ENCODE results near the gene OSBPL1A.

OSBPL1A gene

GRCh38 chr18:24322584-24323136, 75.0 kb downstream of the OSBPL1A start:
- no peak for DNase-seq

GRCh38 chr18:24321071-24321470, 76.6 kb downstream of the OSBPL1A start:
- no peak for DNase-seq

GRCh38 chr18:24319757-24320156, 77.9 kb downstream of the OSBPL1A start:
- no peak for DNase-seq

DNA sequence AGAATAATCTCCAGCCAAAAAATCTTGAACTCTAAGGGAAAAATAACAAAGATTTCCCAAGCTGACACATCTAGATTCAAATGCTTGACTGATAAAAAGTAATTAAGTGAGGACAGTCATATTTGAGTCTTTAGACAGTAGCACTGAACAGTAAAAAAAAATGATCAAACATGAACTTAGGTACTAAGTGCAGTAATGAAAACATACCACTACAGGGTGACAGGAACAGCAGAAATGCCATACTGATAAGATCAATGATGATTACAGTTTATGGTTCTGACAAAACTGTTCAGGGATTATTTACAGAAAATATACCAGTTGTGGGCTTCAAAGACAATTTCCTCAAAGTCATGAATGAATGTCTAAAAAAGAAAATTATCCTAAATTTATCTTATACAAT, 80.3 kb downstream of the OSBPL1A start:
- no peak for DNase-seq

DNA sequence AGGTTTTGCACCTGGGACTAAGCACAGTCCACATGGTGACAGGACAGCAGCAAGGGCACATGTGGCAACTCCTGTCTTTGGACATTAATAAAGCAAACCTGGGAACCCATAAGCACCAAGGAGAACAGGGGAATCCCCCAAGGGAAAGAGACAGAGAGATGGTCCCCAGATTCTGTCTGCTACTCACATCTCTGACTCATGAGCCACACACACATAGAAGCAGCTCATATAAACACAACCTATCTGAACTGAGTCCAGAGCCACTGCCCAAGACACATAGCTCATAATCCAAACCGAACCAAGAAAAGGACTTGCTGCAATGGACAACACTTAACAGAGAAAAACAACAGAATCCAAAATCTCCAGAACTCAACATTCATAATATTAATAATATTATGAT, 82.5 kb downstream of the OSBPL1A start:
- no peak for DNase-seq

DNA sequence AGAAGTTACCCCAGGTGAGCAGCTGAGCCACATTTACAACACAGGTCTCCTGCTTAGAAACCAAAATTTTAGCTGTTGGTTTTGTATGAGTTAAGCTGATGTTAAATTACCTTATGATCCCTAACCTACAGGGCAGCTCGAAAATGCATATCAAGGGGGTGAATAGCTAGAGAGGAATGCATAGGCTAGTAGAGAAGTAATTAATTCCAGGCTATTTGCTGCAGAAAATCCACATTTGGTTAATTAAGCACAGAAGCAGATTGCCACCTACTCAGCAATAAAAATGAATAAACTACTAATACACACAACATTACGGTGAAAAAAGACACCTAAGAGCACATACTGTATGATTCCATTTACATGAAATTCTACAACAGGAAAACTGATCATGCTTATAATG, 91.4 kb downstream of the OSBPL1A start:
- DNase-seq: no peak

DNA sequence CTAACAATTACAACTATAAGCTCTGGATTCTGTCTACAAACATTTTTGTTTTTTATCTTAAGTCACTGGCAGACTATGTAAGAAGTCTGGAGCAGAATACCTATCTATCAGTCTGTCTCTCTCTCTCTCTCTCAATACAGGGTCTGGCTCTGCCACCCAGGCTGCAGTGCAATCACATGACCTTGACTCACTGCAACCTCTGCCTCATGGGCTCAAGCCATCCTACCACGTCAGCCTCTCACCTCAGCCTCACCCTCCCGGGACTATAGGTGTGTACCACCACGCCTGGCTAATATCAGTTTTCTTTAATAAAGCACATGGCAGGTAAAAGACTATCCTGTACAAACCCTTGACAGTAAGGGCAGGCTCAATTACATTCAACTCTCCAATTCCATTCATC, 96.9 kb downstream of the OSBPL1A start:
- DNase-seq: no peak

DNA sequence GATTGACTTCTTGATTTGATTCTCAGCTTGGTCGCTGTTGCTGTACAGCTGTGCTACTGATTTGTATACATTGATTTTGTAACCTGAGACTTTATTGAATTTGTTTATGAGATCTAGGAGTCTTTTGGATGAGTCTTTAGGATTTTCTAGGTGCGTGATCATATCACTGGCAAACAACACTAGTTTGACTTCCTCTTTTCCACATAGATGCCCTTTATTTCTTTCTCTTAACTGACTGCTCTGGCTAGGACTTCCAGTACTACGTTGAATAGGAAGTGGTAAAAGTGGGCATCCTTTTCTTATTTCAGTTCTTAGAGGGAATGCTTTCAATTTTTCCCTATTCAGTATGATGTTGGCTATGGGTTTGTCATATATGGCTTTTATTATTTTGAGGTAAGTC, 101.3 kb downstream of the OSBPL1A start:
- no peak for DNase-seq

- DNase-seq: no peak
These were observed 104.4 kb downstream of the OSBPL1A start for GRCh38 chr18:24293254-24293653.

DNA sequence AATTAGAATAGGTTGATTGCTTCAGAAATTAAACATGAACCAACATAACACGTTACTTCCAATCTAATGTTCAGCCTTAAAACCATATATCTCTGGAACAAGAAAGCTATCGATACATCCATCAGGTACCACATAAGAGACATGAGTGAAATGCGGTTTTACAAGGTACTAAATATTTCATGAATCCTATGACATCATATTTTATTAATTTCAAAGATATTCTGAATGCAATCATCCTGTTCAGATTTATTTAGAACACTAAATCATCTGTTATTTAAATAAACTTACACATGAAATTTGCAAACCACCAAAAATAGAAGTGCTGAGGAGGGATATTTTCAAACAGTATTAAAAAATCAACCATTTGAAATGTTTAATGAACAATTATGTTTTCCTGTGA, 119.0 kb downstream of the OSBPL1A start:
- DNase-seq: no peak

DNA sequence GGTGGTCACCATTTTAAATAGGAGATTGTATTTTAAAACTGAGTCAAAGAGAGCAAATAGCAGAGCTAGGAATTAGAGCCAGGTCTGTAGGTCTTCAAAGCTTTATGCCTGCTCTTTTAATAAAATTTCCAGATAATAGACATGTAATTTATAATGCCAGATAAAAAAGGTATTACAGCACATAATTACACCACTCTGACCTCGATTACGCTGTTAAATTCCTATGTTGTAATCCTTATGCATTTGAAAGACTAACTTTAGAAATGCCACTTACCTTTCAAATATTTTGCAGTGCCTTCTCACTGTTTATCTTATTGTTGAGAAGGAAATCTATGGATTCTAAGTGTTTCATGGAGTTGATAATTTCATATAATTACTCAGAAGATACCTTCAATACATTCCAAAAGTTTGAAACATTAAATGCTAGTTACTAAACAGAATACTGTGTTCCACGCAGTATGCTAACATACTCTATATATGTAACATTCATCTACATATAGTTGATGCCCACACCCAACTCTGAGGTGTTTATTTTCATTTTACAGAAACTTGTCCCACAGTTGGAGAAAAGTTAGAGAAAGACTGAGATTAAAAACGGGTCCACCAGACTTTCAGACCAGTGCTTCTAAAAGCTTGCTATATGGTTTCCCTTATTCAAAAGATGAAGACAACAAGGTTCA, 120.0 kb downstream of the OSBPL1A start:
- DNase-seq: no peak

- DNase-seq: no peak
These were observed 120.6 kb downstream of the OSBPL1A start for GRCh38 chr18:24276994-24277393.

DNA sequence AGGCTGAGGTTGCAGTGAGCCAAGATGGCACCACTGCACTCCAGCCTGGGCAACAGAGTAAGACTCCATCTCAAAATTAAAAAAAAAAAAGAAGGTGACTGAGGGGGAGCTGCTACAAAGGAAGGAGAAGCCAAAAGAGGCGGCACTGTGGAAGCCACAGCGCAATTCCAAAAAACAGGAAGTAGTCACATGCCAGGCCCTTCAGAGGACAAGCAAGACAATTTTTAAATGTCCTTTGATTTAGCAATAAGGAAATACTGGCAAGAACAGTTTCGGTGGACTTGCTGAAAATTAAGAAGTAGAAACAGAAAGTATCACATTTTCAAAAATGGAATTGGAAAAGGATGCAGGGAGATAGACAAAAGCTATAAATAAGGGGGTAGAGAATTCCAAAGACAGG, 122.8 kb downstream of the OSBPL1A start:
- DNase-seq: no peak

- DNase-seq: no peak
These were observed 124.0 kb downstream of the OSBPL1A start for GRCh38 chr18:24273596-24273995.

- no peak for DNase-seq
These were observed 125.4 kb downstream of the OSBPL1A start for GRCh38 chr18:24272229-24272525.

DNA sequence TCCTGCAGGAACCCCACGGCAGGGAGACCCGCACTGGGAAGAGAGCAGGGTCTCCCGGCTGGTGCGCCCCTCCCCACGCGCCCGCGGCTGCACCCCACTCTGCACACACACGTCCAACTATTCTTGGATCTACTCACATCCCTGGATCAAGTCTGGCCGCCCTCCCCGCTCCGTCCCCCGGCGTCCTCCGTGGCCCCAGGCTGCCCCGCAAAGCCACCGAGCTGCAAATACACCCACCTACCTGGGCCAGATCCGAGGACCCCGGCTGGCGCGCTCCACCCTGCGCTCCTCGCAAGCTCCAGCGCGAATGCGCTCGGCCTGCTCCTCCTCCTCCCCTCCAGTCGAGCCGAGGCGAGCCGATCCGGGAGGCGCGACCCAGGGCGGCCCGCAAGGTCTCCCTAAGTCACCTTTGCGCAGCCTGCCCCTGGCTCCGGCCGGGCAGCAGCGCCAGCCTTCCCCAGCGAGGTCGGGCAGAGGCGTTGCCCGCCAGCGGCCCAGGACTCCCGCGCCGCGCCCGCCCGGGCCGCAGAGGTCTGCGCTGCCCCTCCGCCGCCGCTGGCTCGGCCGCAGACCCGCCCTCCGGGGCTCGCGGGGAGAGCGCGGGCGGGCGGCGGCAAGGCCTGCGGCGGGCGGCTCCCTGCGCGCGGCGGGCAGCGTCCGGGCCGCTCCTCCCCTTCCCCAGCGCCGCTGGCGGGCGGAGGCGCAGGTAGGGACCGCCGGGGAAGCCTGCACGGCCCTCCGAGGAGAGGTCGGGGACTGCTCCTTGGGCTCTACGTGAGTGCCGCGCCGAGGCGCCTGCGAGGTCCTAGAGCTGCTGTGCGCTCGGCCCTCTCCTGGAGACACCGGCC, 126.0 kb downstream of the OSBPL1A start:
- DNase-seq: peak; percentile 27

- DNase-seq: no peak
These were observed 126.7 kb downstream of the OSBPL1A start for GRCh38 chr18:24270937-24271380.

DNA sequence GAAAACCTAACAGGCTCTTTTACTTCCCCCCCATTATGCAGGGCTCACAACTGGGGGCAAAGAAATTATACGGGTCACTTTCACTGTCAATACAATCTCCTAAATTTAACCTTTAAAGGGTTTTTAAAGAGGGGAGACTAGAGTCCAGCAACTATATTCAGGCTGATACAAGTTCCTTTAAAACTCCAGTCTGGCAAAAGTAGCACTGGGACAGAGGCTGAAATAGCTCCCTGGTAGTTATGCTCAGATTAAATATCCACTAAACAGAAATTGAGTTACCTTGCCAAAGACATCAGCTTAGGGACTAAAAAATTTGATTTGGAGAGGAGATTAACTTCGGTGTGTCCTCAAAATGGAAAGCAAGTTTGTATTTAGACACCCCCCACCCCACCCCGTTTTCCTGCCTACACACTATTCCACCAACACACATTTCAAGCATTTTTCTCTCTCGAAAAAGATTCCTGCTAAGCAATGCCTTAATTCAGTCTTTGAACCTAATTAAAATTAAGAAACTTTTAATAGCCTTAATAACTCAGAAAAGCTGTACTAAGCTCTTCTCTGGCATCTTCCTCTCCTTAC, 127.2 kb downstream of the OSBPL1A start:
- DNase-seq: no peak

DNA sequence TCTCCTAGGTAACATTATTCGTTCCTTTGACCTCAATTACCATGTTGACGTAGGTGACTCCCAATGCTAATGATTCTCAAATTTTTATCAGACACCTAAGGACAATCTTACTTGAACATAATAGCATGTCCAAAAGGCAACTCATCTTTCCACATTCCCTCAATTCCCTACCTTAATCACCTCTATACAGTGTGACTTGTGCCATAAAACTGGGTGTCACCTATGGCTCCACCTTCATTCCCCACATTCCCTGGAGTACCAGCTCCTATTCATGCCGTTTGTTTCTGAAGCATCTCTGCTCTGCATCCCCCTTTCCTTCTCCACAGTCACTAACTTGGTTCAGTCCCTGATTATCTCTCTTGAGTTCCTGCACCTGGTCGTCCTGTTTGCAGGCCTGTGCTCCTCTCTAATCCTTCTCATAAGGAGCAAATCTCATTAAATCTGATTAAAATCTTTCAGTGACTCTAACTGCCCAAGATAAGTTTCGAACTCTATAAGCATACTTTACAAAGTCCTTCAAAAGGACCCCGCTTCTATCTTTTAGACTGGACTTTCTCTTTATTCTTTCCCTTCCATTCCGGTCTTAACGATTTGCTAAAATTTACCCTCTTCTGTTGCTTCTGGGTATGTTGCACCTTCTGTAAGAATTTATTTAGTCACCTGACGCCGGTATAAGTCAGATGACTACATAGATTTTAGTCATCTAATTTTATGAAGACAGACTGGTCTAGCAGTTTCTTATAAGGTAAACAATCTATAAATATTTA, 128.7 kb downstream of the OSBPL1A start:
- no peak for DNase-seq

GRCh38 chr18:24267878-24268277, 129.7 kb downstream of the OSBPL1A start:
- no peak for DNase-seq

DNA sequence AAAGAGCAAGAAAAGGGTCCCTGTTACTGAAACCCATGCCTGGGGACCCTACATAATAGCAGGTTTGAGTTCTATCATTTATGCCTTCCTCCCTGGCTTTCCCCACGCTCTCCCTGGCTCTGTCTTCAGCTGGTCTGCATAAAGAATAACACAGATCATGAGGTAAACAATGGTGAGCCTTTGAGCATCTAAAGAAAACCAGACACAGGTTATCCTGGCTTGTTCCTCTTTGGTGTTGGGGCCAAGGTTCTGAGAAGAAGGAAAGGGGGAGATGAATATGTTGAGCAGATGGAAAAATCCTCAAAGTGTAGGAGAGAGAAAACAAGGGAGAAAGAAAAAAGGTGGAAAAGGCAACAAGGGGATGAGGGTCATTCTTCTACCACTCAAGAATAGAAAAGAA, 131.5 kb downstream of the OSBPL1A start:
- no peak for DNase-seq

- no peak for DNase-seq
These were observed 132.0 kb downstream of the OSBPL1A start for GRCh38 chr18:24265502-24266064.

DNA sequence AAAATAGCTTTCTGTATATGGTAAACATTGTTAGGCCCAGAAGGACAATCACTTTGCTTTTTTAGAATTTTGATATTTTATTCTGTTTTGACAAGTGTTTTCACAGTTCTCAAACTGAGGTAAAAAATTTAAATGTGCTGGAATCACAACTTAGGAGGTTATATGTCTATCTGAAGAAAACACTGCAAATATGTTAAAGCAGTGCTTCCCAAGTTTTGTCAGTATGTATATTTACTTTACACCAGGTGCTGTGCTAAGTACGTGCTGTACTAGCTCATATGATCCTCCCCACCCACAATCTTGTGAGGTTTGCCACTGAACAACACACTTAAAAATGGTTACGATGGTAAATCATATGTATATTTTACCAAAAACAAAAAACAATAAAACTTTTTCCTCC, 134.6 kb downstream of the OSBPL1A start:
- no peak for DNase-seq

Measured in DMS79 (cell line).